ENCODE results near the gene BGN.

The BGN gene

DNA sequence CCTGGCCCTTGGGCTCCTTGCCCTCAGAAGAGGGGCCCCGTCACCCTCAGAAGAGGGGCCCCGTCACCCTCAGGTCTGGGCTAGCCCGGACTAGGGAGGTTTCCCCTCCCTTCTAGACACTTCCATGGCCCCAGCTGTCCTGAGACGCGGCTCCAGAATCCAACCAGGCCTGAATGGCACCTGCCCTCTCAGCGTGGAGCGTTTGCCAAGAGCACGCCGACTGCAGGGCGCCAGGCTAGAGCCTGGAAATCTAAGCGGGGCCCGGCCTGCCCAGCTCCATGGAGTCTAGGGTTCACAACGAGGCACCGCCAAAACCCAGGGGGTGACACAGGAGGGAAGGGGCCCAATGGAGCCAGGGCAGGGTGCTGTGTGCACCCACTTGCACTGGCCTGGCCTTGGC lies 14.8 kb downstream of the BGN start:
- Histone ChIP-seq H3K27me3 (ENCODE audit: low read depth, low read length) (no peaks in the 10 kb centered on the region), H3K4me3 (ENCODE audit: low read length) (no peak overlapping the region), H3K9ac (ENCODE audit: low read length) (no peak overlapping the region), H3K4me2 (ENCODE audit: low read length) (no peak overlapping the region), H3K79me2 (ENCODE audit: low read length) (no peaks in the 10 kb centered on the region), H3K27ac (ENCODE audit: low read length) (no peak overlapping the region), H2AFZ (ENCODE audit: low read depth, low read length) (no peak overlapping the region), H3K9me3 (ENCODE audit: insufficient read depth, low read length) (no peaks in the 10 kb centered on the region), H3K36me3 (replicated peaks; ENCODE audit: low read depth, low read length) (no peaks in the 10 kb centered on the region), H4K20me1 (ENCODE audit: insufficient read depth, low read length) (no peaks in the 10 kb centered on the region), H3K4me1 (ENCODE audit: low read length) (peaks cover 4% of the 10 kb centered on the region; the same call in 1 of the 2 replicates)
- no peak for TF ChIP-seq EZH2phosphoT487 (IDR thresholded peaks at IDR 0.05; ENCODE audit: low read depth)
- TF ChIP-seq, protein P1, sequence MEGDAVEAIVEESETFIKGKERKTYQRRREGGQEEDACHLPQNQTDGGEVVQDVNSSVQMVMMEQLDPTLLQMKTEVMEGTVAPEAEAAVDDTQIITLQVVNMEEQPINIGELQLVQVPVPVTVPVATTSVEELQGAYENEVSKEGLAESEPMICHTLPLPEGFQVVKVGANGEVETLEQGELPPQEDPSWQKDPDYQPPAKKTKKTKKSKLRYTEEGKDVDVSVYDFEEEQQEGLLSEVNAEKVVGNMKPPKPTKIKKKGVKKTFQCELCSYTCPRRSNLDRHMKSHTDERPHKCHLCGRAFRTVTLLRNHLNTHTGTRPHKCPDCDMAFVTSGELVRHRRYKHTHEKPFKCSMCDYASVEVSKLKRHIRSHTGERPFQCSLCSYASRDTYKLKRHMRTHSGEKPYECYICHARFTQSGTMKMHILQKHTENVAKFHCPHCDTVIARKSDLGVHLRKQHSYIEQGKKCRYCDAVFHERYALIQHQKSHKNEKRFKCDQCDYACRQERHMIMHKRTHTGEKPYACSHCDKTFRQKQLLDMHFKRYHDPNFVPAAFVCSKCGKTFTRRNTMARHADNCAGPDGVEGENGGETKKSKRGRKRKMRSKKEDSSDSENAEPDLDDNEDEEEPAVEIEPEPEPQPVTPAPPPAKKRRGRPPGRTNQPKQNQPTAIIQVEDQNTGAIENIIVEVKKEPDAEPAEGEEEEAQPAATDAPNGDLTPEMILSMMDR (IDR thresholded peaks at IDR 0.05; ENCODE audit: low read depth, low read length) = no peak

DNA sequence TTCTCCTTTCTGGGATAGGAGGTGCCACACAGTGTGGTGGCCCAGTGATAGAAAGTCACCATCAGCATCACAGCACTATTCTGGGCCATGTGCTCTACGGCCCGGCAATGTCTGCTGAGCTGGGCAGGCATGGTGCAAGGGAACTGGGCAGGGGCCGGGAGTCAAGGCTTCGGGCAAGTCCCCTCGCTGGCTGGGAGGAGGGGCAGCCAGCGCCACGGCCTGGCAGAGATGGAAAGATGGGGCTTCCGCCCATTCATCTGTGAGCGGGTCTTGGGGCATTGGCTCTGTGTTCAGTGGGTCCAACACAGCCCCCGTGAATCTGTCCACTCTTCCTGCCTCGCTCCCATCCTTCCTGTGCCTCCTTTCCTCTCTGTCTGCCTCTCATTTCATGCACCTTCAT lies 15.6 kb downstream of the BGN start:
- H2AFZ ChIP-seq (ENCODE audit: low read depth, low read length) = no peak overlapping the region
- no peak overlapping the region for H3K4me2 ChIP-seq (ENCODE audit: low read length)
- H3K9ac ChIP-seq (ENCODE audit: low read length) = no peak overlapping the region
- no peak for TF ChIP-seq EZH2phosphoT487 (IDR thresholded peaks at IDR 0.05; ENCODE audit: low read depth)
- TF ChIP-seq, protein P1 (IDR thresholded peaks at IDR 0.05; ENCODE audit: low read depth, low read length) = no peak
- H4K20me1 ChIP-seq (ENCODE audit: insufficient read depth, low read length) = no peaks in the 10 kb centered on the region
- no peaks in the 10 kb centered on the region for H3K9me3 ChIP-seq (ENCODE audit: insufficient read depth, low read length)
- peaks cover 4% of the 10 kb centered on the region; the same call in 1 of the 2 replicates for H3K4me1 ChIP-seq (ENCODE audit: low read length)
- H3K27me3 ChIP-seq (ENCODE audit: low read depth, low read length) = no peaks in the 10 kb centered on the region
- no peak overlapping the region for H3K4me3 ChIP-seq (ENCODE audit: low read length)
- no peaks in the 10 kb centered on the region for H3K36me3 ChIP-seq (replicated peaks; ENCODE audit: low read depth, low read length)
- H3K27ac ChIP-seq (ENCODE audit: low read length) = no peak overlapping the region
- no peaks in the 10 kb centered on the region for H3K79me2 ChIP-seq (ENCODE audit: low read length)

DNA sequence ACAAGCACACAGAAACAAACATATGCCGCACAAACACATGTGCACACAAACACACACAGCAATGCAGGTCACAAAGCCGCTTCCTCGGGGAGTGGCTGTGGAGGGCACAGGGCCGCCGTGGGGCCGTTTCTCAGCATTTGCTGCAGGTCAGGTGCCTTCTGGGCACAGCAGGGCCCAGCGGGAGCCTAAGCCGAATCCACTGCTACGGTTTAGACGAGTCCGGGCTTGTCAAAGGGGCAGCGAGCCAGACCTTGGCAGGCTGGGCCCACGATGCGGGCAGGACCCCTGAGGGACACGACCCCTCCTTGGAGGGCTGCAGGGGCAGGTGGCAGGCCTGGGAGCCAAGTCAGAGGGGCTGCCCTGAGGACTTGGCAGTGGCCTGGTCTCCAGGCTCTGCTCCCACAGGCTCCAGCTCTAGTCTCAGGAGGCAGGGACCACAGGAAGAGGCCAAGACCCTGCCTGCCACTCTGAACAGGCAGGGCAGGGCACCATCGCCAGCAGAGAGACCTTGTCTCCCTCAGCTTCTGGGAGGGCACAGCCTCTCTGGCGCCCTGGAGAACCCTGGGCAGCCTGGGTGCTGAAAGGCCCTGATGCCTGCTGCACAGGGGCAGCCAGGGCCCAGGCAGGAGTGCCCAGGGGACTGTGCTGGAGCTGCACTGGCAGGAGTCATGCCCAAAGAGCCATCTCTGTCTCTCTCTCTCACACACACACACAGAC lies 17.2 kb downstream of the BGN start:
- Histone ChIP-seq H3K27me3 (ENCODE audit: low read depth, low read length) (no peaks in the 10 kb centered on the region), H2AFZ (ENCODE audit: low read depth, low read length) (no peak overlapping the region), H3K27ac (ENCODE audit: low read length) (no peak overlapping the region), H3K4me2 (ENCODE audit: low read length) (no peak overlapping the region), H3K4me3 (ENCODE audit: low read length) (no peak overlapping the region), H3K9me3 (ENCODE audit: insufficient read depth, low read length) (no peaks in the 10 kb centered on the region), H3K79me2 (ENCODE audit: low read length) (no peaks in the 10 kb centered on the region), H3K36me3 (replicated peaks; ENCODE audit: low read depth, low read length) (no peaks in the 10 kb centered on the region), H3K9ac (ENCODE audit: low read length) (no peak overlapping the region), H3K4me1 (ENCODE audit: low read length) (peaks cover 4% of the 10 kb centered on the region; the same call in 1 of the 2 replicates), H4K20me1 (ENCODE audit: insufficient read depth, low read length) (no peaks in the 10 kb centered on the region)
- TF ChIP-seq, protein P1 (IDR thresholded peaks at IDR 0.05; ENCODE audit: low read depth, low read length) = no peak
- TF ChIP-seq EZH2phosphoT487 (IDR thresholded peaks at IDR 0.05; ENCODE audit: low read depth) = no peak

DNA sequence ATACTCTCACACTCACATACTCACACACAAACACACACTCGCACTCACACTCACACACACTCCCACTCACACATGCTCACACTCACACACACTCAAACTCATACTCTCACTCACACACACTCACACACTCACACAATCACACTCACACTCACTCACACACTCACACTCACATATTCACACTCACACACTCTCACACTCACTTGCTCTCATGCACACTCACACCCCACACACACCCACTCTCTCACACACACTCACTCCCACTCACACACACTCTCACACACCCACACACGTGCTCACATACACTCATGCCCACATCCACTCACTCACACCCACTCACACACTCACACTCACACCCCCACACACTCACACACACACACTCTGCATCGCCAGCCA lies 17.7 kb downstream of the BGN start:
- no peaks in the 10 kb centered on the region for H3K36me3 ChIP-seq (replicated peaks; ENCODE audit: low read depth, low read length)
- no peaks in the 10 kb centered on the region for H3K27me3 ChIP-seq (ENCODE audit: low read depth, low read length)
- H3K27ac ChIP-seq (ENCODE audit: low read length) = no peak overlapping the region
- TF ChIP-seq, protein P1 (IDR thresholded peaks at IDR 0.05; ENCODE audit: low read depth, low read length) = no peak
- no peak for TF ChIP-seq EZH2phosphoT487 (IDR thresholded peaks at IDR 0.05; ENCODE audit: low read depth)
- H3K4me3 ChIP-seq (ENCODE audit: low read length) = no peak overlapping the region
- no peaks in the 10 kb centered on the region for H4K20me1 ChIP-seq (ENCODE audit: insufficient read depth, low read length)
- H2AFZ ChIP-seq (ENCODE audit: low read depth, low read length) = no peak overlapping the region
- peaks cover 4% of the 10 kb centered on the region; the same call in 1 of the 2 replicates for H3K4me1 ChIP-seq (ENCODE audit: low read length)
- H3K4me2 ChIP-seq (ENCODE audit: low read length) = no peak overlapping the region
- no peaks in the 10 kb centered on the region for H3K9me3 ChIP-seq (ENCODE audit: insufficient read depth, low read length)
- H3K9ac ChIP-seq (ENCODE audit: low read length) = no peak overlapping the region
- H3K79me2 ChIP-seq (ENCODE audit: low read length) = no peaks in the 10 kb centered on the region
